Hematopoietic multipotent progenitor cell treated with erythropoietin and hydrocortisone succinate and interleukin-3 and kit ligand, for 17 days (in vitro differentiated cells): ENCODE results near the gene GINS1.

Source experiments
- DNase-seq: peaks from one replicate; pipeline ENCODE4 v3.0.0-alpha.2; 2015; ENCODE audit warnings: low spot score

GINS1 gene

DNA sequence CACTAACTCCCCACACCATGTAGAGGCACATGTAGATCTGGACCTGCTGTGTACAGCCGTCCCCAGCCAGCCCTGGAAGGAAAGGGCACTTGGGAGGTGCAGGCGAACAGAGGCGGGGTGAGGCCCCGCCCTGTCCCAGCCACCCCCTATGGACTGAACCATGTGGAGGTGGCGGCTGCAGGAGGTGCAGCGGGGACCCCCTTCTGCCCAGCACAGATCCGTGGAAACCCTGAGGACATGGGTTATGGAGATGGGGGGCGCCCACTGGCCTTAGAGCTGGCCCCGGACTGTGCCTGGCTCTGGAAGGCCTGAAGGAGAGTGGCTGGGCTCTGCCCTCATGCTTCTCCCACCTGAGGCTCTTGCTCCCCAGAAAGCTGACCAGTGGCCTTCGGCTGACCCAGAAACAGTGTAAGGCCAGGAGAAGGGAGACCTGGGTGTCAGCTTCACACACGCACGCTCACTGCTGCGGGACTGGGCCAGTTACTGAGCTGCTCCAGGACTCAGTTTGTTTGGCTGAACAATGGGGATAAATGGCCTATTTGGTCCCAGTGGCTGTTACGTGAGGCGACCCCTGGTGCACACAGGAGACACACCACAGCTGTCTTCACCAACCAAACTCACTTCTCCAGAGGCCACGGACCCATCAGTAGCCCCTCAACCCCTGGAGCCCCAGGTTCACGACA, 87.2 kb downstream of the GINS1 start:
- DNase-seq = no peak

DNA sequence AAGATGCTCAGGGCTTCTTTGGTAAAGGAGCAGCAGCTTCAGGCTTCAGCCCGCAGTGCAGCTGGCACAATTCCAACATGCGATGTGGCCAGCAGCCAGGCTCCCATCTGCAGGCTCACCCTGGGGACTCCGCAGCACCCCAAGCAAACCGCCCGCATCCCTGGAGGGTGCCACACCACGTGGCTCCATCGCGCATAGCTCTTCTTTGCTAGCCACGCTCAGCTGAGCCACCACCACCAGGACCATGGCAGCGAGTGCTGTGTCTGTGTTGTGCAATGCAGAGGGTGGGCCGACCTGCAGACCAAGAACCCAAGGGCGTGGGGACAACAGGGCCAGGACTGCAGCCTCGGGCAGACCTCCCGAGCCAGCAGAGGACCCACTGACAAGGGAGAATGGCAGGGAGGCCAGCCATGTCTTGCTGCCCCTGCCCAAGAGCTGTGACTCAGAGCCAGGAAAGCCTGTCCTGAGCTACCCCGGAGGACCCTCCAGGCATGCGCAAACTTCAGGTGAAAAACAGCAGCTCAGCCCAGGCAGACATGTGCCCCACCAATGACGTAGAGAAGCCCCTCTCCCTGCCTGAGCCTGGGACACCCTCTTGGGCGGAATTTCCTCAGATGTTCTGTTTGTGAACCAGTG, 87.8 kb downstream of the GINS1 start:
- no peak for DNase-seq

DNA sequence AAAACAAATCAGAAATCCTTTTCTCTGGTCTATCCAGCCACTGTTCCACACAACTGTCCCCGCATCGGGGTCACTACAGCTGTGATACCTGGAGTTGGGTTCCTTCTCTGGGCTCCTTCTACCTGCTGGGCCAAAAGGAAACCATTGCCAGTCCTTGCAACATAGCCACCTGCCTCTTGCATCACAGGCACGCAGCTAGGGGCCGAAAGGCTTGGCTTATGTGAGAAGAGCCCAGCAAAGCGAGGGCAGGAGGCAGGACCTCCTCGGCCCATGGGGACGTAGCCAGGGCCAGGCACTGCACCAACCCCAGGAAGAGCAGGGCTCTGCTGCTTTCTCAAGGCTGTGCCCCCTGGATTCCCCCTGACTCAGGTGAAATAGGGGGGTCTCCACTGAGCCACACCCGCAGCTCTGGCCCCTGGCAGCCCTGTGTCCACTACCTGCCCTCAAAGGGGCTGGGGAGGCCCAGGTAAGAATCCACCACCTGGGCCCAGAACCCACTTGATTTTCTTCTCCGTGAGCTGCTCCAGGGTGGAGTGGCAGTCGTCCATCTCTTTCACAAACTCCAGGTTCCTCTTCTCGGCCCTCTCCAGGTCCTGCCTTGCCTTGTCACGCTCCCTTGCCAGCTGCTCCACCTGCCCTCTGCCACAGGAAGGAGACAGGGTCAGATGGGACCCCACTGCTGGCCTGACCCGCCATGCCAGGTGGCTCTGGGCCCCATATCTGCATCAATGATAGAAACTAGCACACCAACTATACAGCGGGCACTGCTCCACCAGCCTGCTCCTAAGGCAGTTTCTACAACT, 88.9 kb downstream of the GINS1 start:
- DNase-seq = no peak

DNA sequence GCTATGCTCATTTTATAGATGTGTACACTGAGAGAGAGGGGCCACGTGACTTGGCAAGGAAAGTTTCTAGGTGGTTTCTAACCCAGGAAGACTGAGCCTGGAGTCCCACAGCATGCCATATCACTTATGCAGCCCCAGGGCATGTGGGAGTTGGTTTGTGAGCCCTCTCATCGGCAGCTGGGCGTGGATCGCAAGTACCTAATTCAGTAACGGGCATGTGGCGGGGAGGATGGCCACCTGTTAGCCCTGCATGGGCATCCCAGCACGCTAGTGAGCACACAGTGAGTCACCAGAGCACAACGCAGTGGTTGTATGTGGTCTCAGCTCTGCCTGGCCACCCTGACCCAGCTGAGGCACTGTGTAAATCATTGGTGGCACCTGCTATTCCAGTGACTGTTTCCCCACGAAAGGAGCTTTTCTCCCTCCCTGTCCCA, 89.5 kb downstream of the GINS1 start:
- DNase-seq = no peak

DNA sequence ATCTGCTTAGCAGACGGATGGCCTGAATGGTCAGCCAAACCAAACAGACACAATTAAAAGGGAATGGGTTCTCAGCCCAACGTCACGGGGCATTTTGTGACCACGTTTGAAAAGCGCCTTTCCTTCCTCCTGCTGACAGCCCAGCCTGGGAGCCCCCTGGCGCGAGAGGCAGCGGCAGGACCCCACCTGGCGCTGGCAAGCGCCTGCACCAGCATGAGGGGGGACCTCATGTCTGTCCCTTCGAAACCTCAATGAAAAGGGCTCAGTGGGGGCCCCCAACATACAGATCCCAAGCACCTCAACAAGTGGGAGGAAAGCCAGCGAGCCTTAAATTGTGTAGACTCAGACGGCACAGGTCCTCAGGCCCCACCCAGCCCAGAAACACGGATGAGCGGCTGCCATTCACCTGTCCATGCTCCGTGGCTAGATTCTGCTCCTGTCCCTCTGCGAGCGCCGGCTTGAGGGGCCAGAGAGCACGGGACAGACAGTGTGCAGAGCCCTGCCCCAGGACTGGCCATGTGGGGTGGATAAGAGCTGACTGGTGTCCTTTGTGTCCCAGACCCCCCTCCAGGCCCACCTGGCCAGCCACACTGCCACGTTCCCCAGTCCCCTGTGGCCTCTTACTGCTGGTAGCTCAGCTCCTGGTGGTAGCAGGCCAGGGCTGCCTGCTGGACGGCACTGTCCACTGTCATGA, 90.3 kb downstream of the GINS1 start:
- DNase-seq = no peak
